Measurements from ENCODE around the gene THEMIS2. TPM values are rescaled to one million over a fixed set of nuclear protein-coding genes. Genes with fewer than 3 reads are reported as not detected.
A peak's percentile ranks its signal among the peaks of the same experiment; 100 is the strongest.

Gene THEMIS2
- total and polyA plus RNA-seq, 2 of the 13 experiments (the other 11 are each of a cell fraction or from before 2014, with no cell fraction given), result 0.38 to 1.5 TPM

- TF ChIP-seq ZNF580 (CRISPR knock-in tag; IDR thresholded peaks at IDR 0.05; ENCODE audit: borderline replicate concordance, low read depth), result peak; percentile 41; the same call in 1 of the 2 replicates
- TF ChIP-seq SAFB2 (CRISPR knock-in tag; IDR thresholded peaks at IDR 0.05; ENCODE audit: borderline replicate concordance, low read depth), result no peak
- no peak for TF ChIP-seq ZNF234 (CRISPR knock-in tag; conservative IDR thresholded peaks at IDR 0.05)
- TF ChIP-seq HHEX (CRISPR knock-in tag; IDR thresholded peaks at IDR 0.05), result no peak
- no peak for TF ChIP-seq ZNF883 (CRISPR knock-in tag; IDR thresholded peaks at IDR 0.05; ENCODE audit: not compliant biosample characterization)
- TF ChIP-seq, protein P1, sequence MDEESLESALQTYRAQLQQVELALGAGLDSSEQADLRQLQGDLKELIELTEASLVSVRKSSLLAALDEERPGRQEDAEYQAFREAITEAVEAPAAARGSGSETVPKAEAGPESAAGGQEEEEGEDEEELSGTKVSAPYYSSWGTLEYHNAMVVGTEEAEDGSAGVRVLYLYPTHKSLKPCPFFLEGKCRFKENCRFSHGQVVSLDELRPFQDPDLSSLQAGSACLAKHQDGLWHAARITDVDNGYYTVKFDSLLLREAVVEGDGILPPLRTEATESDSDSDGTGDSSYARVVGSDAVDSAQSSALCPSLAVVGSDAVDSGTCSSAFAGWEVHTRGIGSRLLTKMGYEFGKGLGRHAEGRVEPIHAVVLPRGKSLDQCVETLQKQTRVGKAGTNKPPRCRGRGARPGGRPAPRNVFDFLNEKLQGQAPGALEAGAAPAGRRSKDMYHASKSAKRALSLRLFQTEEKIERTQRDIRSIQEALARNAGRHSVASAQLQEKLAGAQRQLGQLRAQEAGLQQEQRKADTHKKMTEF (CRISPR knock-in tag; IDR thresholded peaks at IDR 0.05), result peak; percentile 57
- TF ChIP-seq PAWR (CRISPR knock-in tag; IDR thresholded peaks at IDR 0.05; ENCODE audit: borderline replicate concordance), result no peak
- TF ChIP-seq, protein P2, sequence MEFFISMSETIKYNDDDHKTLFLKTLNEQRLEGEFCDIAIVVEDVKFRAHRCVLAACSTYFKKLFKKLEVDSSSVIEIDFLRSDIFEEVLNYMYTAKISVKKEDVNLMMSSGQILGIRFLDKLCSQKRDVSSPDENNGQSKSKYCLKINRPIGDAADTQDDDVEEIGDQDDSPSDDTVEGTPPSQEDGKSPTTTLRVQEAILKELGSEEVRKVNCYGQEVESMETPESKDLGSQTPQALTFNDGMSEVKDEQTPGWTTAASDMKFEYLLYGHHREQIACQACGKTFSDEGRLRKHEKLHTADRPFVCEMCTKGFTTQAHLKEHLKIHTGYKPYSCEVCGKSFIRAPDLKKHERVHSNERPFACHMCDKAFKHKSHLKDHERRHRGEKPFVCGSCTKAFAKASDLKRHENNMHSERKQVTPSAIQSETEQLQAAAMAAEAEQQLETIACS (CRISPR knock-in tag; IDR thresholded peaks at IDR 0.05), result no peak
- TF ChIP-seq PPARG (CRISPR knock-in tag; conservative IDR thresholded peaks at IDR 0.05), result 0 out of 2 replicates have a peak, but pooled peaks have one; percentile 23
- no peak for TF ChIP-seq ZBTB3 (CRISPR knock-in tag; IDR thresholded peaks at IDR 0.05; ENCODE audit: borderline replicate concordance, low read depth)
- TF ChIP-seq RBFOX2 (IDR thresholded peaks at IDR 0.05; ENCODE audit: low read depth, low read length), result no peak
- TF ChIP-seq, protein P3, sequence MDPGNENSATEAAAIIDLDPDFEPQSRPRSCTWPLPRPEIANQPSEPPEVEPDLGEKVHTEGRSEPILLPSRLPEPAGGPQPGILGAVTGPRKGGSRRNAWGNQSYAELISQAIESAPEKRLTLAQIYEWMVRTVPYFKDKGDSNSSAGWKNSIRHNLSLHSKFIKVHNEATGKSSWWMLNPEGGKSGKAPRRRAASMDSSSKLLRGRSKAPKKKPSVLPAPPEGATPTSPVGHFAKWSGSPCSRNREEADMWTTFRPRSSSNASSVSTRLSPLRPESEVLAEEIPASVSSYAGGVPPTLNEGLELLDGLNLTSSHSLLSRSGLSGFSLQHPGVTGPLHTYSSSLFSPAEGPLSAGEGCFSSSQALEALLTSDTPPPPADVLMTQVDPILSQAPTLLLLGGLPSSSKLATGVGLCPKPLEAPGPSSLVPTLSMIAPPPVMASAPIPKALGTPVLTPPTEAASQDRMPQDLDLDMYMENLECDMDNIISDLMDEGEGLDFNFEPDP (CRISPR knock-in tag; conservative IDR thresholded peaks at IDR 0.05), result no peak
- TF ChIP-seq, protein P4, sequence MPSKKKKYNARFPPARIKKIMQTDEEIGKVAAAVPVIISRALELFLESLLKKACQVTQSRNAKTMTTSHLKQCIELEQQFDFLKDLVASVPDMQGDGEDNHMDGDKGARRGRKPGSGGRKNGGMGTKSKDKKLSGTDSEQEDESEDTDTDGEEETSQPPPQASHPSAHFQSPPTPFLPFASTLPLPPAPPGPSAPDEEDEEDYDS (CRISPR knock-in tag; IDR thresholded peaks at IDR 0.05), result peak; percentile 31; the same call in 1 of the 2 replicates
- no peak for TF ChIP-seq HDAC2 (CRISPR knock-in tag; IDR thresholded peaks at IDR 0.05)
- TF ChIP-seq, protein P5, sequence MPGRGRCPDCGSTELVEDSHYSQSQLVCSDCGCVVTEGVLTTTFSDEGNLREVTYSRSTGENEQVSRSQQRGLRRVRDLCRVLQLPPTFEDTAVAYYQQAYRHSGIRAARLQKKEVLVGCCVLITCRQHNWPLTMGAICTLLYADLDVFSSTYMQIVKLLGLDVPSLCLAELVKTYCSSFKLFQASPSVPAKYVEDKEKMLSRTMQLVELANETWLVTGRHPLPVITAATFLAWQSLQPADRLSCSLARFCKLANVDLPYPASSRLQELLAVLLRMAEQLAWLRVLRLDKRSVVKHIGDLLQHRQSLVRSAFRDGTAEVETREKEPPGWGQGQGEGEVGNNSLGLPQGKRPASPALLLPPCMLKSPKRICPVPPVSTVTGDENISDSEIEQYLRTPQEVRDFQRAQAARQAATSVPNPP (CRISPR knock-in tag; IDR thresholded peaks at IDR 0.05), result no peak
- no peak for TF ChIP-seq RXRB (CRISPR knock-in tag; IDR thresholded peaks at IDR 0.05; ENCODE audit: borderline replicate concordance)
- no peak for TF ChIP-seq SMYD3 (CRISPR knock-in tag; IDR thresholded peaks at IDR 0.05)
- no peak for TF ChIP-seq CHD4 (IDR thresholded peaks at IDR 0.05; ENCODE audit: borderline replicate concordance, low read length)
- no peak for TF ChIP-seq BHLHE40 (IDR thresholded peaks at IDR 0.05; ENCODE audit: low read length)
- TF ChIP-seq THRA (CRISPR knock-in tag; IDR thresholded peaks at IDR 0.05; ENCODE audit: borderline replicate concordance), result 0 out of 2 replicates have a peak, but pooled peaks have one; percentile 28
- no peak for TF ChIP-seq MYNN (CRISPR knock-in tag; IDR thresholded peaks at IDR 0.05; ENCODE audit: low read depth)
Measured at GRCh38 chr1:27858072-27858948, 14.0 kb upstream of the THEMIS2 start (continued).

Data from HepG2 (cell line).